ENCODE results near the gene GID8. TPM values are rescaled to one million over a fixed set of nuclear protein-coding genes. Genes with fewer than 3 reads are reported as not detected.

GID8 gene
- polyA plus RNA-seq, 1 of the 3 experiments (the other 2 are of a cell fraction): 18.1 TPM

- TF ChIP-seq ZBTB33 (IDR thresholded peaks at IDR 0.05; ENCODE audit: borderline replicate concordance, low read depth): no peak
- no peak for TF ChIP-seq RXRA (IDR thresholded peaks at IDR 0.05; ENCODE audit: borderline replicate concordance, low read depth)
- no peak for TF ChIP-seq ELF1 (IDR thresholded peaks at IDR 0.05)
- no peak for TF ChIP-seq EZH2phosphoT487 (IDR thresholded peaks at IDR 0.05; ENCODE audit: borderline replicate concordance, low read depth)
- no peak for TF ChIP-seq SIN3A (IDR thresholded peaks at IDR 0.05; ENCODE audit: borderline replicate concordance, low read depth, low read length)
Observed at GRCh38 chr20:62961310-62961783, 23.4 kb downstream of the GID8 start (continued).

GRCh38 chr20:62961799-62962198 is 23.9 kb downstream of the GID8 start:
- Histone ChIP-seq H3K27me3 (ENCODE audit: insufficient read depth) (0 out of 2 replicates have a peak, but pooled peaks cover 11% of the 10 kb centered on the region), H3K4me2 (no peak overlapping the region), H3F3A (replicated peaks; ENCODE audit: insufficient read depth) (no peaks in the 10 kb centered on the region), H3K4me3 (ENCODE audit: low read depth in 2 of 2, low read length in 1 of 2) (no peak overlapping the region), H3K4me1 (ENCODE audit: control insufficient read depth in 1 of 2, insufficient read depth in 2 of 2, low read depth in 1 of 2, low read length in 1 of 2) (peaks cover 0 to 3% of the 10 kb centered on the region in 2 experiments; a peak in 1 of 4 replicates), H4K20me1 (ENCODE audit: insufficient read depth) (no peaks in the 10 kb centered on the region), H3K9me2 (no peaks in the 10 kb centered on the region), H3K79me2 (ENCODE audit: insufficient read depth) (no peaks in the 10 kb centered on the region), H3K9me3 (no peaks in the 10 kb centered on the region), H3K27ac (ENCODE audit: low read depth in 2 of 2, low read length in 1 of 2) (no peak overlapping the region; a peak in 1 of 4 replicates), H3K36me3 (replicated peaks in 1 of 2; ENCODE audit: control insufficient read depth in 1 of 2, insufficient read depth in 2 of 2, low read length in 1 of 2) (no peaks in the 10 kb centered on the region), H3K9ac (no peak overlapping the region), H2AFZ (ENCODE audit: low read depth) (no peak overlapping the region)
- DNase-seq: no peak
- no peak for TF ChIP-seq RXRA (IDR thresholded peaks at IDR 0.05; ENCODE audit: borderline replicate concordance, low read depth)
- TF ChIP-seq CTCF (IDR thresholded peaks at IDR 0.05): no peak
- no peak for TF ChIP-seq RFX5 (IDR thresholded peaks at IDR 0.05; ENCODE audit: low read length)
- no peak for TF ChIP-seq FOXJ3 (CRISPR knock-in tag; IDR thresholded peaks at IDR 0.05)
- no peak for TF ChIP-seq NRF1 (IDR thresholded peaks at IDR 0.05; ENCODE audit: low read depth, low read length)
- no peak for TF ChIP-seq TAF1 (IDR thresholded peaks at IDR 0.05; ENCODE audit: borderline replicate concordance, low read depth, low read length)
- TF ChIP-seq YY1 (IDR thresholded peaks at IDR 0.05; ENCODE audit: low read depth): no peak
- no peak for TF ChIP-seq TCF12 (IDR thresholded peaks at IDR 0.05)
- TF ChIP-seq TEAD4 (IDR thresholded peaks at IDR 0.05; ENCODE audit: borderline replicate concordance, insufficient read depth): no peak
- no peak for TF ChIP-seq USF1 (IDR thresholded peaks at IDR 0.05; ENCODE audit: borderline replicate concordance, low read depth)
- TF ChIP-seq FOSL2 (IDR thresholded peaks at IDR 0.05; ENCODE audit: borderline replicate concordance, low read depth): no peak
- no peak for TF ChIP-seq JUND (IDR thresholded peaks at IDR 0.05)
- TF ChIP-seq EZH2phosphoT487 (IDR thresholded peaks at IDR 0.05; ENCODE audit: borderline replicate concordance, low read depth): no peak
- TF ChIP-seq REST (IDR thresholded peaks at IDR 0.05; ENCODE audit: low read depth, low read length): no peak
- TF ChIP-seq GABPA (IDR thresholded peaks at IDR 0.05; ENCODE audit: low read depth): no peak
- WGBS (ENCODE audit: low lambda C conversion rate): 82% methylated on average over 7 of the region's 8 CpGs
- CTCF ChIA-PET: interaction anchor here (0.7 to 1.8 kb wide), 5 partner anchors 9 to 49 kb away, joined by 3 to 7 read pairs (median 4); no protein-coding TSS in a partner anchor
- POLR2A ChIA-PET: no interaction called here

Data from SK-N-SH (cell line).